Loucy (cell line): Measurements from ENCODE around the gene MTHFSD.

Experiments
- H2AFZ ChIP-seq: fragments of 200-600 bp; sonication (generic); 2 replicates; pipeline ENCODE4 v1.6.0; 2016; ENCODE audit warnings: antibody characterized with exemption, mild to moderate bottlenecking, low read length, moderate library complexity
- H3F3A ChIP-seq: fragments of 200-600 bp; 2 replicates; pipeline ENCODE4 v1.6.0; 2016; ENCODE audit warnings: antibody characterized with exemption, low read depth, mild to moderate bottlenecking
- H3K27me3 ChIP-seq: fragments of 200-600 bp; sonication (generic); 2 replicates; pipeline ENCODE4 v1.6.1; 2014; ENCODE audit warnings: low read length, mild to moderate bottlenecking; ENCODE audit not compliant: insufficient read depth, poor library complexity, severe bottlenecking
- H3K36me3 ChIP-seq: fragments of 200-600 bp; sonication (generic); 2 replicates; pipeline ENCODE4 v1.6.1; 2016; ENCODE audit warnings: low read length; ENCODE audit not compliant: insufficient read depth
- H3K4me1 ChIP-seq: fragments of 200-600 bp; sonication (generic); 2 replicates; pipeline ENCODE4 v1.5.1; 2014; ENCODE audit warnings: low read length, mild to moderate bottlenecking; ENCODE audit not compliant: insufficient read depth, poor library complexity, severe bottlenecking
- H3K4me2 ChIP-seq: fragments of 200-600 bp; sonication (generic); 2 replicates; pipeline ENCODE4 v1.6.0; 2014; ENCODE audit warnings: antibody characterized with exemption, low read length, low read depth, mild to moderate bottlenecking; ENCODE audit not compliant: poor library complexity, severe bottlenecking
- H3K4me3 ChIP-seq: fragments of 200-600 bp; sonication (generic); 2 replicates; pipeline ENCODE4 v1.5.1; 2014; ENCODE audit warnings: low read length, mild to moderate bottlenecking, mixed read lengths; ENCODE audit not compliant: poor library complexity, severe bottlenecking
- H3K79me2 ChIP-seq: fragments of 200-600 bp; sonication (generic); 2 replicates; pipeline ENCODE4 v1.6.1; 2014; ENCODE audit warnings: low read length; ENCODE audit not compliant: insufficient read depth
- H3K9ac ChIP-seq: fragments of 200-600 bp; sonication (generic); 2 replicates; pipeline ENCODE4 v1.6.0; 2014; ENCODE audit warnings: mild to moderate bottlenecking, low read depth, low read length, moderate library complexity; ENCODE audit not compliant: poor library complexity, severe bottlenecking
- H3K9me2 ChIP-seq: fragments of 200-600 bp; sonication (generic); replicated peaks from 2 replicates; pipeline ENCODE4 v1.6.1; 2016; ENCODE audit warnings: low read depth, low read length, mixed read lengths
- H3K9me3 ChIP-seq: fragments of 200-600 bp; sonication (generic); 2 replicates; pipeline ENCODE4 v1.6.1; 2014; ENCODE audit warnings: mild to moderate bottlenecking, antibody characterized with exemption, low read length, low read depth; ENCODE audit not compliant: insufficient read depth
- H4K20me1 ChIP-seq: fragments of 200-600 bp; sonication (generic); 2 replicates; pipeline ENCODE4 v1.6.0; 2014; ENCODE audit warnings: antibody characterized with exemption, low read length, mild to moderate bottlenecking; ENCODE audit not compliant: insufficient read depth, poor library complexity, severe bottlenecking
- EZH2phosphoT487 ChIP-seq: fragments of 200-600 bp; IDR thresholded peaks from 2 replicates; pipeline ENCODE4 v1.6.1; 2018; ENCODE audit warnings: antibody characterized with exemption, mild to moderate bottlenecking, moderate library complexity, borderline replicate concordance
- TF ChIP-seq, protein P1 (sequence below): fragments of 200-600 bp; sonication (generic); conservative IDR thresholded peaks from 2 replicates; pipeline ENCODE4 v1.5.1; 2014; ENCODE audit warnings: mild to moderate bottlenecking, antibody characterized with exemption, low read length

MTHFSD gene

DNA sequence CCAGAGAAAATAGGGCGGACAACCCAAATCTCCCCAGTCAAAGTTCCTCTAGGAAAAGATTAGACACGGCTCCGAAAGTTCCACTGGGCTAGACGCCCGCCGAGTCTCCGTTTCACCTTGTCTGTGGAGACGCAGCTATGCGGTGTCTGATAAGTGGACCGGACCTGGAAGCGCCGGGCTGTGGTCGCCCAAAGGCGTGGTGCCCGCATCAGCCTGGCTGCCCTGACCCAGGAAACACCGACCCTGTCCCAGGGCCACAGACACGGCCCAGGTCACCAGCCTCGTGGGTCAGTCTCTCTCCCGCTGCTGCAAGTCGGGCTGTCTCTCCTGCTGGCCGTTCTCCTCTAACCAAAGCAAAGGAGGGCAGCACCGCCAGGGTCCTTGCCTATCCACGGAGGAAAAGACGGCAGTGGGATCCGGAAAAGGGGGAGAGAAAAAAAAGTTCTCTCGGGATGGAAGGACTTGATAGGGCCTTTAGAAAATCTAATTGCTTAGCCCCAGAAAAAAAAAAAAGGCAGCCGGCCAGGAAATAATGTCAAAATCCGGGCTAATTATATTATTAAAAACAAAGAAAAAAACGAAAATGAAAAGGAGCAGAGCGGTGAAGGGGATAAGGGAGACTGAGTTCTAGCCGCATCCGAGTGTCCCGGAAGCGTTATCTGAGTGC, 58.6 kb downstream of the MTHFSD start:
- Histone ChIP-seq H3K27me3 (no peaks in the 10 kb centered on the region), H4K20me1 (no peaks in the 10 kb centered on the region), H3K9ac (no peak overlapping the region), H2AFZ (no peak overlapping the region), H3K9me2 (no peaks in the 10 kb centered on the region), H3K4me2 (no peak overlapping the region), H3F3A (no peaks in the 10 kb centered on the region), H3K9me3 (no peaks in the 10 kb centered on the region), H3K36me3 (no peaks in the 10 kb centered on the region), H3K4me1 (no peaks in the 10 kb centered on the region), H3K4me3 (no peak overlapping the region), H3K79me2 (no peaks in the 10 kb centered on the region)
- no peak for TF ChIP-seq EZH2phosphoT487
- TF ChIP-seq, protein P1, sequence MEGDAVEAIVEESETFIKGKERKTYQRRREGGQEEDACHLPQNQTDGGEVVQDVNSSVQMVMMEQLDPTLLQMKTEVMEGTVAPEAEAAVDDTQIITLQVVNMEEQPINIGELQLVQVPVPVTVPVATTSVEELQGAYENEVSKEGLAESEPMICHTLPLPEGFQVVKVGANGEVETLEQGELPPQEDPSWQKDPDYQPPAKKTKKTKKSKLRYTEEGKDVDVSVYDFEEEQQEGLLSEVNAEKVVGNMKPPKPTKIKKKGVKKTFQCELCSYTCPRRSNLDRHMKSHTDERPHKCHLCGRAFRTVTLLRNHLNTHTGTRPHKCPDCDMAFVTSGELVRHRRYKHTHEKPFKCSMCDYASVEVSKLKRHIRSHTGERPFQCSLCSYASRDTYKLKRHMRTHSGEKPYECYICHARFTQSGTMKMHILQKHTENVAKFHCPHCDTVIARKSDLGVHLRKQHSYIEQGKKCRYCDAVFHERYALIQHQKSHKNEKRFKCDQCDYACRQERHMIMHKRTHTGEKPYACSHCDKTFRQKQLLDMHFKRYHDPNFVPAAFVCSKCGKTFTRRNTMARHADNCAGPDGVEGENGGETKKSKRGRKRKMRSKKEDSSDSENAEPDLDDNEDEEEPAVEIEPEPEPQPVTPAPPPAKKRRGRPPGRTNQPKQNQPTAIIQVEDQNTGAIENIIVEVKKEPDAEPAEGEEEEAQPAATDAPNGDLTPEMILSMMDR, result no peak

DNA sequence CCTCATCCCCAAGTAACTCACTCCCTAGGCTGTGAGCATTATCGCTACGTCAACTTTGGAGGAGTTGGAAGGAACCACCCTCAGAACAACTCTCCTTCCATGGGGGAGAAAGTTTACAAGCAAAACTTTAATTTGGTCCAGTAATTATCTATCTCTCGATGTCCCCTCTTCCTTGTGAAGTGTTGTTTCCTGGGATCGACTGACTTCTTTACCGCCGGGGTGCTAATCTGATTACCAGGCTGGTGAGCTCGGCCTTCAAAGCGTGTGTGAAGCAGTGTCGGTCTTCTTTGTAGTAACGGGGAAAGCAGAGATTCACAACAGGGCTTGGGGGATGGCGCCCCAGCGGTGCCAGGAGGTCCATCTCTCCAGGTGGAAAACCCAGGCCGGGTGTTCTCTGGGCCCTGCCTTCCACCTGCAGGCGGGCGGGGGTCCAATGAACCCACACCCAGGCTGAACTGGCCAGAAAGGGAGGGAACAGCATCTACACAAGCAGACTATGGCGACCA, 59.2 kb downstream of the MTHFSD start:
- H3F3A ChIP-seq, result no peaks in the 10 kb centered on the region
- no peaks in the 10 kb centered on the region for H3K4me1 ChIP-seq
- H3K27me3 ChIP-seq, result no peaks in the 10 kb centered on the region
- no peaks in the 10 kb centered on the region for H3K9me3 ChIP-seq
- no peaks in the 10 kb centered on the region for H3K79me2 ChIP-seq
- no peak overlapping the region for H3K9ac ChIP-seq
- TF ChIP-seq, protein P1, result no peak
- TF ChIP-seq EZH2phosphoT487, result no peak
- no peaks in the 10 kb centered on the region for H4K20me1 ChIP-seq
- H3K4me3 ChIP-seq, result no peak overlapping the region
- no peaks in the 10 kb centered on the region for H3K9me2 ChIP-seq
- no peak overlapping the region for H2AFZ ChIP-seq
- no peak overlapping the region for H3K4me2 ChIP-seq
- no peaks in the 10 kb centered on the region for H3K36me3 ChIP-seq

- Histone ChIP-seq H3K79me2 (no peaks in the 10 kb centered on the region), H3K4me3 (no peak overlapping the region), H3K36me3 (no peaks in the 10 kb centered on the region), H3K27me3 (no peaks in the 10 kb centered on the region), H3F3A (no peaks in the 10 kb centered on the region), H3K9me2 (no peaks in the 10 kb centered on the region), H3K4me2 (no peak overlapping the region), H3K9me3 (no peaks in the 10 kb centered on the region), H3K9ac (no peak overlapping the region), H3K4me1 (no peaks in the 10 kb centered on the region), H2AFZ (no peak overlapping the region), H4K20me1 (no peaks in the 10 kb centered on the region)
- TF ChIP-seq EZH2phosphoT487, result no peak
- TF ChIP-seq, protein P1, result no peak
These were observed 59.7 kb downstream of the MTHFSD start for GRCh38 chr16:86495357-86495701.
